Right cardiac atrium (tissue), 5 donors: ENCODE data around the gene MORN3. TPM values are rescaled to one million over a fixed set of nuclear protein-coding genes. Genes with fewer than 3 reads are reported as not detected.
"Not testable (repeated sequence)": the region's sequence is repeated elsewhere in the genome, so short reads cannot be mapped to it uniquely, and the experiment has no call there.

Source experiments
- ATAC-seq, 2 donors: fragments of 200-7000 bp; cut with Tn5 transposase; one replicate each; pipeline versions ENCODE4 v1.8.0 to v1.9.1; 2020; ENCODE audit warnings: moderate library complexity in 2 of 2, mild to moderate bottlenecking in 1 of 2
- DNase-seq, 3 donors: peaks; one replicate each; pipeline ENCODE4 v3.0.0-alpha.2; 2020
- H3K27ac ChIP-seq: one replicate; pipeline ENCODE4 v1.5.1; 2013; ENCODE audit warnings: mild to moderate bottlenecking, low read length, control low read depth, moderate library complexity
- H3K27me3 ChIP-seq: one replicate; pipeline ENCODE4 v1.6.1; 2013; ENCODE audit not compliant: control insufficient read depth, insufficient read depth
- H3K4me1 ChIP-seq: one replicate; pipeline ENCODE4 v1.6.1; 2013; ENCODE audit warnings: low read length; ENCODE audit not compliant: control insufficient read depth, insufficient read depth
- H3K4me3 ChIP-seq: one replicate; pipeline ENCODE4 v1.5.1; 2013; ENCODE audit warnings: low read length, control low read depth
- H3K9me3 ChIP-seq: one replicate; pipeline ENCODE4 v1.6.1; 2013; ENCODE audit warnings: low read length; ENCODE audit not compliant: control insufficient read depth
- WGBS: extraction: QIAGEN DNeasy Blood & Tissue Kit; methylation state at CpG from one replicate; pipeline ENCODE4 v1.1.7; 2013; 5-methylcytosine and 5-hydroxymethylcytosine counted together
- intact Hi-C, 4 donors: fragments of 100-400 bp; cut with DNase I; formaldehyde crosslinking; loops; one replicate each; pipeline versions ENCODE4 v1.11.0 to v1.14.0; 2022 to 2023
- long read RNA-seq, 4 donors: library from polyadenylated mRNA; unstranded; transcript quantifications; one replicate each; pipeline ENCODE4 v2.0.0, GENCODE V29; 2020 to 2021
- polyA plus RNA-seq: library from polyadenylated mRNA; stranded (reverse); fragments of 200-250 nt; gene quantifications from one replicate; pipeline ENCODE4 v1.2.3, GENCODE V29; 2013
- total RNA-seq, 4 donors: library from RNA; stranded (reverse); fragmentation: NEBNext Ultra II Directional; extraction: Animal tissue kit (Norgen Biotek cat#: 25700); gene quantifications; one replicate each; pipeline ENCODE4 v1.2.1, GENCODE V29; 2021
- donor health status: healthy with polysubstance abuse.
- donor health status: DM: no; HTN: yes; CAD: no.
- donor health status: DM: no; HTN: no; CAD: no.
- donor health status: DM: no; HTN: yes; CAD: no; lungs with severe emphysema.
- donor health status: DM: yes; HTN: yes; CAD: no.

MORN3 gene
- total RNA-seq: under 1 TPM; 0.11 to 0.21 (median 0.17) TPM
- 0.38 TPM for polyA plus RNA-seq
- long read RNA-seq, donor 1, partial matches to known transcripts: 0 of 1 reads
- long read RNA-seq, donor 1, other reads (novel, unspliced or antisense): 1 of 1 reads
- long read RNA-seq, donor 2: 0 reads
- long read RNA-seq, donor 3, partial matches to known transcripts: 0 of 1 reads
- long read RNA-seq, donor 3, other reads (novel, unspliced or antisense): 1 of 1 reads
- long read RNA-seq, donor 4: 0 reads

GRCh38 chr12:121669521-121669900 lies at the start of gene MORN3:
MORN3 (minus strand) TSS chr12:121669654; CDS start chr12:121669483, 171 bp downstream.
- DNase-seq (no peak), ATAC-seq (no peak)
- Histone ChIP-seq H3K27me3 (no peaks in the 10 kb centered on the region), H3K4me1 (peaks cover 2% of the 10 kb centered on the region), H3K27ac (no peak within 1 kb of the TSS), H3K9me3 (no peaks in the 10 kb centered on the region), H3K4me3 (no peak within 1 kb of the TSS)
- 98% methylated on average over 5 of the region's 5 CpGs for WGBS
- intact Hi-C loops: loop anchor here in 2 of 4 donors (5.0 kb wide), 2 partner anchors 42 to 117 kb away; partner anchors contain the start of gene ORAI1 (in 1 of the 2)

- Histone ChIP-seq H3K27ac (no peak overlapping the region), H3K4me3 (no peak overlapping the region), H3K27me3 (no peaks in the 10 kb centered on the region), H3K9me3 (no peaks in the 10 kb centered on the region), H3K4me1 (peaks cover 3% of the 10 kb centered on the region)
- WGBS: 91% methylated on average over 3 of the region's 3 CpGs
- intact Hi-C loops: no loop called here
- DNase-seq (no peak), ATAC-seq (no peak)
Observed at GRCh38 chr12:121718653-121719239, 49.3 kb upstream of the MORN3 start.

GRCh38 chr12:121717041-121717699 lies 47.7 kb upstream of the MORN3 start:
- ATAC-seq: no peak
- H3K9me3 ChIP-seq: no peaks in the 10 kb centered on the region
- H3K4me1 ChIP-seq: peaks cover 4% of the 10 kb centered on the region
- intact Hi-C loops: no loop called here
- no peaks in the 10 kb centered on the region for H3K27me3 ChIP-seq
- no peak for DNase-seq
- no peak overlapping the region for H3K27ac ChIP-seq
- 79% methylated on average over 10 of the region's 10 CpGs for WGBS
- H3K4me3 ChIP-seq: no peak overlapping the region

- peaks cover 4% of the 10 kb centered on the region for H3K4me1 ChIP-seq
- no peak overlapping the region for H3K4me3 ChIP-seq
- intact Hi-C loops: no loop called here
- no peak overlapping the region for H3K27ac ChIP-seq
- ATAC-seq (no peak), DNase-seq (peak in 1 of 3 donors; percentile 8)
- 80% methylated on average over 6 of the region's 6 CpGs for WGBS
- no peaks in the 10 kb centered on the region for H3K27me3 ChIP-seq
- no peaks in the 10 kb centered on the region for H3K9me3 ChIP-seq
Observed at GRCh38 chr12:121715862-121716435, 46.5 kb upstream of the MORN3 start.

GRCh38 chr12:121715055-121715454 lies 45.6 kb upstream of the MORN3 start:
- intact Hi-C loops: not testable (repeated sequence)

GRCh38 chr12:121713793-121714192 lies 44.3 kb upstream of the MORN3 start:
- WGBS: 44% methylated on average over 6 of the region's 6 CpGs
- intact Hi-C loops: no loop called here
- ATAC-seq (peak in 1 of 2 donors; percentile 3), DNase-seq (no peak)
- peak overlapping the region; percentile 64 for H3K4me3 ChIP-seq
- no peak overlapping the region for H3K27ac ChIP-seq
- H3K27me3 ChIP-seq: no peaks in the 10 kb centered on the region
- H3K9me3 ChIP-seq: no peaks in the 10 kb centered on the region
- peaks cover 4% of the 10 kb centered on the region for H3K4me1 ChIP-seq

More at GRCh38 chr12:121715055-121715454, 45.6 kb upstream of the MORN3 start:
- H3K4me1 ChIP-seq, H3K27me3 ChIP-seq, H3K4me3 ChIP-seq, H3K27ac ChIP-seq, H3K9me3 ChIP-seq, ATAC-seq: not testable (repeated sequence)
- peak in 1 of 3 donors; percentile 23 for DNase-seq
- 98% methylated on average over 7 of the region's 7 CpGs for WGBS

- Histone ChIP-seq H3K27ac (no peak overlapping the region), H3K27me3 (no peaks in the 10 kb centered on the region)
Observed at GRCh38 chr12:121713257-121713777, 43.9 kb upstream of the MORN3 start.

GRCh38 chr12:121712461-121713256 lies 43.2 kb upstream of the MORN3 start, which contains the start of gene TMEM120B:
TMEM120B (plus strand) TSS chr12:121712752; CDS start chr12:121712896, 144 bp downstream.
- under 1% methylated on average over 74 of the region's 74 CpGs for WGBS
- ATAC-seq (peak; percentile 94 to 96), DNase-seq (peak; percentile 86 to 95 (median 93))
- intact Hi-C loops: no loop called here
- Histone ChIP-seq H3K4me1 (peaks cover 4% of the 10 kb centered on the region), H3K4me3 (peak within 1 kb of the TSS; percentile 64), H3K27ac (peak within 1 kb of the TSS; percentile 92), H3K27me3 (no peaks in the 10 kb centered on the region), H3K9me3 (no peaks in the 10 kb centered on the region)

More at GRCh38 chr12:121713257-121713777, 43.9 kb upstream of the MORN3 start:
- Histone ChIP-seq H3K9me3 (no peaks in the 10 kb centered on the region), H3K4me3 (peak overlapping the region; percentile 64), H3K4me1 (peaks cover 4% of the 10 kb centered on the region)
- intact Hi-C loops: no loop called here
- DNase-seq (peak; percentile 62 to 81 (median 77)), ATAC-seq (peak; percentile 50 to 67)
- WGBS: 10% methylated on average over 14 of the region's 14 CpGs

- no peaks in the 10 kb centered on the region for H3K9me3 ChIP-seq
- DNase-seq (peak; percentile 45 to 79 (median 73)), ATAC-seq (peak; percentile 64 to 72)
- intact Hi-C loops: no loop called here
- peak overlapping the region; percentile 64 for H3K4me3 ChIP-seq
- WGBS: under 1% methylated on average over 16 of the region's 16 CpGs
- H3K27me3 ChIP-seq: no peaks in the 10 kb centered on the region
- H3K27ac ChIP-seq: peak overlapping the region; percentile 92
- H3K4me1 ChIP-seq: peaks cover 4% of the 10 kb centered on the region
Observed at GRCh38 chr12:121712190-121712460, 42.7 kb upstream of the MORN3 start.

- Histone ChIP-seq H3K9me3 (no peaks in the 10 kb centered on the region), H3K4me3 (peak overlapping the region; percentile 64), H3K27ac (peak overlapping the region; percentile 92), H3K27me3 (no peaks in the 10 kb centered on the region), H3K4me1 (peaks cover 4% of the 10 kb centered on the region)
- DNase-seq: peak in 2 of 3 donors; percentile 18 to 31
- intact Hi-C loops: no loop called here
- WGBS: 56% methylated on average over 24 of the region's 24 CpGs
- no peak for ATAC-seq
Observed at GRCh38 chr12:121711361-121712189, 42.1 kb upstream of the MORN3 start.
